ENCODE measurements around the gene PRKAG2.

DNA sequence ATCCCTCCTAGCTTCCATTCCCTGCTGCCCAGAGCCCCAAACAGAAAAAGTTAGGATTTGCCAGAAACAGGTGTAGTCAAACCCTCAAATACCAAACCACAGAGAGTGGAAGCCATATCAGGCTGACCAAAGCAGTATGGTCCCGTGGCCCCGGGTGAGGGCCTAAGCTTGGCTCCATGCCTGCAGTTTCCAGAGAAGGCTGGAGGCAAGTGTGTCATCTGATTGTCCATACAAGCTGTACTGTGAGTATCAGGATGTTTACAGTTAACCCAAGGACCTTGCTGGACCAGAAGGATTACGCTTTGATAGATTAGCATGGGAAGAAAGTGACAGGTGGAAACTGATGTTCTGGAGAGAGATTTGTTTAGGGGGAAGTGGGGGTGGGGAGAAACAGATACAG, 96.3 kb downstream of the PRKAG2 start:
- TF ChIP-seq TEAD4 (IDR thresholded peaks at IDR 0.05) (no peak), CREB1 (IDR thresholded peaks at IDR 0.05; ENCODE audit: low read depth) (no peak), TCF12 (IDR thresholded peaks at IDR 0.05; ENCODE audit: low read depth) (no peak), USF1 (IDR thresholded peaks at IDR 0.05) (no peak), NFIC (IDR thresholded peaks at IDR 0.05) (no peak), TAF1 (IDR thresholded peaks at IDR 0.05; ENCODE audit: low read depth) (no peak), RAD21 (IDR thresholded peaks at IDR 0.05; ENCODE audit: low read depth) (no peak), YY1 (IDR thresholded peaks at IDR 0.05; ENCODE audit: low read depth) (no peak), ZBTB7A (IDR thresholded peaks at IDR 0.05; ENCODE audit: low read depth) (no peak), FOXM1 (IDR thresholded peaks at IDR 0.05; ENCODE audit: borderline replicate concordance, low read depth) (no peak), EGR1 (IDR thresholded peaks at IDR 0.05) (no peak), EP300 (IDR thresholded peaks at IDR 0.05; ENCODE audit: borderline replicate concordance) (no peak)
- TF ChIP-seq, protein P1, sequence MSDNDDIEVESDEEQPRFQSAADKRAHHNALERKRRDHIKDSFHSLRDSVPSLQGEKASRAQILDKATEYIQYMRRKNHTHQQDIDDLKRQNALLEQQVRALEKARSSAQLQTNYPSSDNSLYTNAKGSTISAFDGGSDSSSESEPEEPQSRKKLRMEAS (IDR thresholded peaks at IDR 0.05), result no peak
- TF ChIP-seq, protein P2, sequence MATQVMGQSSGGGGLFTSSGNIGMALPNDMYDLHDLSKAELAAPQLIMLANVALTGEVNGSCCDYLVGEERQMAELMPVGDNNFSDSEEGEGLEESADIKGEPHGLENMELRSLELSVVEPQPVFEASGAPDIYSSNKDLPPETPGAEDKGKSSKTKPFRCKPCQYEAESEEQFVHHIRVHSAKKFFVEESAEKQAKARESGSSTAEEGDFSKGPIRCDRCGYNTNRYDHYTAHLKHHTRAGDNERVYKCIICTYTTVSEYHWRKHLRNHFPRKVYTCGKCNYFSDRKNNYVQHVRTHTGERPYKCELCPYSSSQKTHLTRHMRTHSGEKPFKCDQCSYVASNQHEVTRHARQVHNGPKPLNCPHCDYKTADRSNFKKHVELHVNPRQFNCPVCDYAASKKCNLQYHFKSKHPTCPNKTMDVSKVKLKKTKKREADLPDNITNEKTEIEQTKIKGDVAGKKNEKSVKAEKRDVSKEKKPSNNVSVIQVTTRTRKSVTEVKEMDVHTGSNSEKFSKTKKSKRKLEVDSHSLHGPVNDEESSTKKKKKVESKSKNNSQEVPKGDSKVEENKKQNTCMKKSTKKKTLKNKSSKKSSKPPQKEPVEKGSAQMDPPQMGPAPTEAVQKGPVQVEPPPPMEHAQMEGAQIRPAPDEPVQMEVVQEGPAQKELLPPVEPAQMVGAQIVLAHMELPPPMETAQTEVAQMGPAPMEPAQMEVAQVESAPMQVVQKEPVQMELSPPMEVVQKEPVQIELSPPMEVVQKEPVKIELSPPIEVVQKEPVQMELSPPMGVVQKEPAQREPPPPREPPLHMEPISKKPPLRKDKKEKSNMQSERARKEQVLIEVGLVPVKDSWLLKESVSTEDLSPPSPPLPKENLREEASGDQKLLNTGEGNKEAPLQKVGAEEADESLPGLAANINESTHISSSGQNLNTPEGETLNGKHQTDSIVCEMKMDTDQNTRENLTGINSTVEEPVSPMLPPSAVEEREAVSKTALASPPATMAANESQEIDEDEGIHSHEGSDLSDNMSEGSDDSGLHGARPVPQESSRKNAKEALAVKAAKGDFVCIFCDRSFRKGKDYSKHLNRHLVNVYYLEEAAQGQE (IDR thresholded peaks at IDR 0.05; ENCODE audit: low read depth), result no peak
